Activated CD4-positive, alpha-beta T cell treated with anti-CD3 and anti-CD28 coated beads for 1 hour (primary cell): Measurements from ENCODE around the gene BCL2L2.
"Not testable (repeated sequence)": the region's sequence is repeated elsewhere in the genome, so short reads cannot be mapped to it uniquely, and the experiment has no call there.

ENCODE experiments used
- DNase-seq: peaks from one replicate; pipeline ENCODE4 v3.0.0-alpha.2; 2020

BCL2L2 gene

GRCh38 chr14:23306412-23307145 lies at the start of gene BCL2L2:
Gene BCL2L2 (plus strand): TSS chr14:23306833. CDS start chr14:23307768, 935 bp downstream.
- no peak for DNase-seq

GRCh38 chr14:23258256-23258655 lies 48.4 kb upstream of the BCL2L2 start:
- no peak for DNase-seq

- DNase-seq = no peak
Measured at GRCh38 chr14:23259426-23259825, 47.2 kb upstream of the BCL2L2 start.

GRCh38 chr14:23260849-23261248 lies 45.8 kb upstream of the BCL2L2 start:
- DNase-seq = not testable (repeated sequence)

GRCh38 chr14:23269193-23269592 lies 37.4 kb upstream of the BCL2L2 start:
- DNase-seq = no peak

GRCh38 chr14:23275412-23275811 lies 31.2 kb upstream of the BCL2L2 start:
- no peak for DNase-seq

- no peak for DNase-seq
Measured at GRCh38 chr14:23277189-23277588, 29.4 kb upstream of the BCL2L2 start.

GRCh38 chr14:23277928-23278327 lies 28.7 kb upstream of the BCL2L2 start:
- DNase-seq = not testable (repeated sequence)

GRCh38 chr14:23281247-23281646 lies 25.4 kb upstream of the BCL2L2 start:
- no peak for DNase-seq

GRCh38 chr14:23284654-23285529 lies 21.7 kb upstream of the BCL2L2 start:
- no peak for DNase-seq

- no peak for DNase-seq
Measured at GRCh38 chr14:23285530-23286019, 21.1 kb upstream of the BCL2L2 start.

GRCh38 chr14:23286020-23286901 lies 20.4 kb upstream of the BCL2L2 start, which contains the start of gene HOMEZ:
Gene HOMEZ (minus strand): TSS chr14:23286132. CDS start chr14:23285952, 180 bp downstream.
- peak; percentile 95 for DNase-seq

- no peak for DNase-seq
Measured at GRCh38 chr14:23286902-23287479, 19.6 kb upstream of the BCL2L2 start.

- peak; percentile 24 for DNase-seq
Measured at GRCh38 chr14:23294734-23295561, 11.7 kb upstream of the BCL2L2 start.

- DNase-seq = no peak
Measured at GRCh38 chr14:23296012-23296777, 10.4 kb upstream of the BCL2L2 start.

GRCh38 chr14:23297096-23297495 lies 9.5 kb upstream of the BCL2L2 start:
- no peak for DNase-seq

- DNase-seq = no peak
Measured at GRCh38 chr14:23297611-23298277, 8.9 kb upstream of the BCL2L2 start.

GRCh38 chr14:23299211-23299957 lies 7.2 kb upstream of the BCL2L2 start:
- no peak for DNase-seq
